Measurements from ENCODE around the gene TMCO6.
"Not testable (repeated sequence)": the region's sequence is repeated elsewhere in the genome, so short reads cannot be mapped to it uniquely, and the experiment has no call there.

TMCO6 gene

GRCh38 chr5:140609126-140609525 lies 30.1 kb upstream of the TMCO6 start:
- H3F3A ChIP-seq (ENCODE audit: control insufficient read depth, insufficient read depth) = no peaks in the 10 kb centered on the region
- H3K27ac ChIP-seq (ENCODE audit: low read depth, low read length) = no peak overlapping the region
- H3K79me2 ChIP-seq (ENCODE audit: control insufficient read depth, low read length) = no peaks in the 10 kb centered on the region

GRCh38 chr5:140611020-140611521 lies 28.2 kb upstream of the TMCO6 start:
- Histone ChIP-seq H3F3A (ENCODE audit: control insufficient read depth, insufficient read depth) (no peaks in the 10 kb centered on the region), H3K27ac (ENCODE audit: low read depth, low read length) (no peak overlapping the region), H3K36me3 (ENCODE audit: control insufficient read depth, low read length) (no peaks in the 10 kb centered on the region), H3K9me3 (ENCODE audit: control insufficient read depth, insufficient read depth, low read length) (peaks cover 4% of the 10 kb centered on the region; the same call in 1 of the 2 replicates), H3K4me2 (ENCODE audit: low read length) (no peak overlapping the region), H3K27me3 (ENCODE audit: control insufficient read depth, low read length) (no peaks in the 10 kb centered on the region), H3K4me1 (ENCODE audit: control insufficient read depth, low read length) (peaks cover 18% of the 10 kb centered on the region), H4K20me1 (ENCODE audit: control insufficient read depth, insufficient read depth, low read depth, low read length) (no peaks in the 10 kb centered on the region), H3K79me2 (ENCODE audit: control insufficient read depth, low read length) (no peaks in the 10 kb centered on the region), H3K9me2 (replicated peaks; ENCODE audit: control insufficient read depth, low read length) (no peaks in the 10 kb centered on the region), H3K4me3 (ENCODE audit: low read length) (no peak overlapping the region)
- TF ChIP-seq EZH2phosphoT487 (IDR thresholded peaks at IDR 0.05; ENCODE audit: borderline replicate concordance, low read length) (no peak), CTCF (IDR thresholded peaks at IDR 0.05; ENCODE audit: low read depth, low read length, poor library complexity, severe bottlenecking) (no peak)

More at GRCh38 chr5:140609126-140609525, 30.1 kb upstream of the TMCO6 start:
- no peak overlapping the region for H3K4me2 ChIP-seq (ENCODE audit: low read length)
- H3K9me3 ChIP-seq (ENCODE audit: control insufficient read depth, insufficient read depth, low read length) = no peaks in the 10 kb centered on the region
- H3K4me1 ChIP-seq (ENCODE audit: control insufficient read depth, low read length) = peaks cover 18% of the 10 kb centered on the region
- H3K4me3 ChIP-seq (ENCODE audit: low read length) = no peak overlapping the region
- TF ChIP-seq CTCF (IDR thresholded peaks at IDR 0.05; ENCODE audit: low read depth, low read length, poor library complexity, severe bottlenecking) (no peak), EZH2phosphoT487 (IDR thresholded peaks at IDR 0.05; ENCODE audit: borderline replicate concordance, low read length) (no peak)
- no peaks in the 10 kb centered on the region for H3K9me2 ChIP-seq (replicated peaks; ENCODE audit: control insufficient read depth, low read length)
- no peaks in the 10 kb centered on the region for H4K20me1 ChIP-seq (ENCODE audit: control insufficient read depth, insufficient read depth, low read depth, low read length)
- no peaks in the 10 kb centered on the region for H3K36me3 ChIP-seq (ENCODE audit: control insufficient read depth, low read length)
- H3K27me3 ChIP-seq (ENCODE audit: control insufficient read depth, low read length) = no peaks in the 10 kb centered on the region

GRCh38 chr5:140622301-140622700 lies 16.9 kb upstream of the TMCO6 start:
- peaks cover 2% of the 10 kb centered on the region; the same call in 1 of the 2 replicates for H3K9me3 ChIP-seq (ENCODE audit: control insufficient read depth, insufficient read depth, low read length)
- no peak overlapping the region for H3K4me2 ChIP-seq (ENCODE audit: low read length)
- no peak for TF ChIP-seq CTCF (IDR thresholded peaks at IDR 0.05; ENCODE audit: low read depth, low read length, poor library complexity, severe bottlenecking)
- no peak for TF ChIP-seq EZH2phosphoT487 (IDR thresholded peaks at IDR 0.05; ENCODE audit: borderline replicate concordance, low read length)

GRCh38 chr5:140623061-140623460 lies 16.2 kb upstream of the TMCO6 start:
- not testable (repeated sequence) for H3K9me2 ChIP-seq (replicated peaks; ENCODE audit: control insufficient read depth, low read length); H3K36me3 ChIP-seq (ENCODE audit: control insufficient read depth, low read length); H3K4me3 ChIP-seq (ENCODE audit: low read length); H3K4me1 ChIP-seq (ENCODE audit: control insufficient read depth, low read length); H3K79me2 ChIP-seq (ENCODE audit: control insufficient read depth, low read length); H3K4me2 ChIP-seq (ENCODE audit: low read length); H3F3A ChIP-seq (ENCODE audit: control insufficient read depth, insufficient read depth); H3K9me3 ChIP-seq (ENCODE audit: control insufficient read depth, insufficient read depth, low read length); H4K20me1 ChIP-seq (ENCODE audit: control insufficient read depth, insufficient read depth, low read depth, low read length); H3K27ac ChIP-seq (ENCODE audit: low read depth, low read length)
- peaks cover 11% of the 10 kb centered on the region; the same call in 1 of the 2 replicates for H3K27me3 ChIP-seq (ENCODE audit: control insufficient read depth, low read length)

More at GRCh38 chr5:140622301-140622700, 16.9 kb upstream of the TMCO6 start:
- Histone ChIP-seq H3K9me2 (replicated peaks; ENCODE audit: control insufficient read depth, low read length) (no peaks in the 10 kb centered on the region), H4K20me1 (ENCODE audit: control insufficient read depth, insufficient read depth, low read depth, low read length) (no peaks in the 10 kb centered on the region), H3K79me2 (ENCODE audit: control insufficient read depth, low read length) (no peaks in the 10 kb centered on the region), H3K36me3 (ENCODE audit: control insufficient read depth, low read length) (no peaks in the 10 kb centered on the region), H3F3A (ENCODE audit: control insufficient read depth, insufficient read depth) (no peaks in the 10 kb centered on the region), H3K4me1 (ENCODE audit: control insufficient read depth, low read length) (no peaks in the 10 kb centered on the region), H3K4me3 (ENCODE audit: low read length) (no peak overlapping the region), H3K27ac (ENCODE audit: low read depth, low read length) (no peak overlapping the region), H3K27me3 (ENCODE audit: control insufficient read depth, low read length) (peaks cover 11% of the 10 kb centered on the region; the same call in 1 of the 2 replicates)

GRCh38 chr5:140624886-140625285 lies 14.4 kb upstream of the TMCO6 start:
- not testable (repeated sequence) for H3K27ac ChIP-seq (ENCODE audit: low read depth, low read length); H3K9me3 ChIP-seq (ENCODE audit: control insufficient read depth, insufficient read depth, low read length); H3F3A ChIP-seq (ENCODE audit: control insufficient read depth, insufficient read depth); H3K4me3 ChIP-seq (ENCODE audit: low read length); H3K4me1 ChIP-seq (ENCODE audit: control insufficient read depth, low read length); H3K79me2 ChIP-seq (ENCODE audit: control insufficient read depth, low read length); H3K4me2 ChIP-seq (ENCODE audit: low read length); H3K27me3 ChIP-seq (ENCODE audit: control insufficient read depth, low read length); H4K20me1 ChIP-seq (ENCODE audit: control insufficient read depth, insufficient read depth, low read depth, low read length); H3K36me3 ChIP-seq (ENCODE audit: control insufficient read depth, low read length); H3K9me2 ChIP-seq (replicated peaks; ENCODE audit: control insufficient read depth, low read length)
